NT2/D1 (cell line): ENCODE measurements around the gene SMARCB1.

Source experiments
- YY1 ChIP-seq: IDR thresholded peaks from 2 replicates; pipeline ENCODE4 v1.6.1; 2011; ENCODE audit not compliant: insufficient read length, insufficient read depth
- ZNF274 ChIP-seq: IDR thresholded peaks from 2 replicates; pipeline ENCODE4 v1.6.1; 2011; ENCODE audit warnings: mild to moderate bottlenecking, low read depth, low read length

- TF ChIP-seq ZNF274 (no peak), YY1 (no peak)
Measured at GRCh38 chr22:23752090-23752691, 34.6 kb upstream of the SMARCB1 start.
